ENCODE measurements around the gene PPP1R10.

The PPP1R10 gene

GRCh38 chr6:30556066-30556905 is 60.8 kb downstream of the PPP1R10 start, which contains the start of gene GNL1:
TSS of gene GNL1 (minus strand) at chr6:30556489. CDS start at chr6:30556203, 286 bp downstream.
- peak; percentile 94 for DNase-seq (ENCODE audit: low spot score)

DNA sequence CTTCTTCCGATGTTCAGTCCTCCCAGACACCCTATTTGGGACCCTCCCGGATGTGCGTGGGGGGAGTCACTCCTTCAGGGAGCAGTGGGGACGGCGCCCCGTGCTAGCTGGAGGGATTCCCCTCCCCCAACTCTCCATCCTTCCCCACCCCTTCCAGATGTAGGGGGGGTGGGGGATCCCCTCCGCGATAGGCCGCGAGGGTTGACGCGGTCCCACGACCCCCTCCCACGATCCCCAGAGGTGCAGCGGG is 61.3 kb downstream of the PPP1R10 start:
- no peak for DNase-seq (ENCODE audit: low spot score)

DNA sequence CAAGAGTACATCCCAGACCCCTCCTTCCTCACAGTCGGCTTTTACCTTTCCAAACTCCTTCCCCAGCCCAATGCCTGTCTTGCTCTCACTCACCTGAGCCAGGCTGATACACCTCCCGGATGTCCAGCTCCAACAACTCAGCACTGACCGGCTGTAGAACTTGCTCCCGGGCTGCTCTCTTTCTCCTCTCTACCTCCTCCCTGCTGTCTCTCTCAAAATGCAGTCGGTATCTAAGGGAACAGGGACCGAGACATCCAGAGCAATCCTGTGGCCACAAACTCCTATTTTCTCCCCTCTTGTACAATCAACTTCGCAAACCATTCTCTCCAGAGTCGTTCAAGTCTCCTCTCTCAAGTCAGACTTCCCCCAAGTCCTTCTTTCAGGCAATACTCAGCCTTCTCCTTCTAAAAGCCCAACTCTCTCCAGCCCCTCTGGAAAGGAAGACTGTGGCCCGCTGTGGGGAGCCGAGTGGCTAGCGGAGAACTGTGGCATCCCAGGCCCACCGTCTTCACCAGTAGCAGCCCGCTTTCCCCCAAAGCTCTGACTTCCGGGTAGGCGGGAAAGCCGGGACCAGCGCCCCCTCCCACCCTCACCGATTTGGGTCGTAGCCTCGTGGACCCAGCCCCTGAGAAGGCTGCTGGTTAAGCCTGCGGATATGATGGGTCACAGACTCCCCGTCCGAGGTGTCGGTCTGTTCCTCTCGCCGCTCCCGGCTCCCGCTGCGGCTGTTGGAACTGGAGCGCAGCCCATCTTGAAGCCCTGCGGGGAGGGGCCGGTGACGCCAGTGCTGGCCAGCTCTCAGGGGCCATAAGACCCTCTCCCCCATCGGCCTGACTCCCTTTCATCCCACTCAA is 61.9 kb downstream of the PPP1R10 start:
- no peak for DNase-seq (ENCODE audit: low spot score)

DNA sequence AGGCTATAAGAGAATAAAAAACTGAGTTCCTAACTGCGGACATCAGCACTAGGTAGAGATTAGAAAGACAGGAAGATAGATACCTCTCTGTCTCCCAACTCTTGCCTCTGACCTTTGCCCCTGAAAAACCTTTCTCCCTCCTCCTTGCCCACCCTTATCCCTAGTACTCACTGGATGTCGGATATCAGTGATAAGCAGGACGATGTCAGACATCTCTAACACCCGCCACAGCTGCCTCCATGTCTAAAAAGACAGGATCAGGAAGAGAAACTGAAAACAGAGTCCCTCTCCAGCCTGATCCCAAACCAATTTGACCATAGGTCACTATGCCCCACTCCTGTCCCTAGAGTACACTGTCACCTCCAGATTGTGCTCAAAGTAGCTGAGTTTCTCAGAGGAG is 62.6 kb downstream of the PPP1R10 start:
- no peak for DNase-seq (ENCODE audit: low spot score)

Data from NAMALWA (cell line).